ENCODE results near the gene TMEM213. TPM values are rescaled to one million over a fixed set of nuclear protein-coding genes. Genes with fewer than 3 reads are reported as not detected.

The TMEM213 gene
- total RNA-seq, 1 donor from 2014 or later, result not detected

- Histone ChIP-seq H3K27ac (no peak overlapping the region), H3K9ac (no peak overlapping the region), H2AFZ (replicated peaks) (no peak overlapping the region), H3K27me3 (no peaks in the 10 kb centered on the region), H3K4me3 (no peak overlapping the region), H3K4me2 (no peak overlapping the region), H3K79me2 (ENCODE audit: low read depth) (no peaks in the 10 kb centered on the region), H4K20me1 (ENCODE audit: low read depth) (no peaks in the 10 kb centered on the region), H3K4me1 (peaks cover 3% of the 10 kb centered on the region), H3K9me3 (ENCODE audit: low read depth) (no peaks in the 10 kb centered on the region), H3K36me3 (no peaks in the 10 kb centered on the region), H3F3A (ENCODE audit: low read depth) (no peaks in the 10 kb centered on the region)
- DNase-seq (ENCODE audit: low spot score), result no peak
- H3K9me3 Mint-ChIP-seq, result no peaks in the 10 kb centered on the region
- H3K27ac Mint-ChIP-seq, result no peak overlapping the region
- H3K4me1 Mint-ChIP-seq, result no peaks in the 10 kb centered on the region
- H3K36me3 Mint-ChIP-seq, result no peaks in the 10 kb centered on the region
- TF ChIP-seq EZH2phosphoT487 (IDR thresholded peaks at IDR 0.05) (no peak), EZH2 (IDR thresholded peaks at IDR 0.05) (no peak), CTCF (IDR thresholded peaks at IDR 0.05) (no peak)
- H3K4me3 Mint-ChIP-seq, result no peak overlapping the region
- H3K27me3 Mint-ChIP-seq (ENCODE audit: insufficient read depth, low read depth), result peaks cover 5% of the 10 kb centered on the region
These were observed 24.6 kb upstream of the TMEM213 start for GRCh38 chr7:138773176-138773575.

GRCh38 chr7:138773817-138774216 is 24.0 kb upstream of the TMEM213 start:
- Histone ChIP-seq H3K9me3 (ENCODE audit: low read depth) (no peaks in the 10 kb centered on the region), H3F3A (ENCODE audit: low read depth) (no peaks in the 10 kb centered on the region), H3K27ac (no peak overlapping the region), H3K36me3 (no peaks in the 10 kb centered on the region), H3K4me3 (no peak overlapping the region), H3K79me2 (ENCODE audit: low read depth) (no peaks in the 10 kb centered on the region), H3K9ac (no peak overlapping the region), H3K4me1 (peaks cover 3% of the 10 kb centered on the region), H3K4me2 (no peak overlapping the region), H3K27me3 (no peaks in the 10 kb centered on the region), H2AFZ (replicated peaks) (no peak overlapping the region), H4K20me1 (ENCODE audit: low read depth) (no peaks in the 10 kb centered on the region)
- Mint-ChIP-seq H3K9me3 (no peaks in the 10 kb centered on the region), H3K4me1 (no peaks in the 10 kb centered on the region), H3K36me3 (no peaks in the 10 kb centered on the region), H3K4me3 (no peak overlapping the region), H3K27ac (no peak overlapping the region), H3K27me3 (ENCODE audit: insufficient read depth, low read depth) (peaks cover 5% of the 10 kb centered on the region)
- TF ChIP-seq CTCF (IDR thresholded peaks at IDR 0.05), result no peak
- no peak for TF ChIP-seq EZH2phosphoT487 (IDR thresholded peaks at IDR 0.05)
- TF ChIP-seq EZH2 (IDR thresholded peaks at IDR 0.05), result no peak
- DNase-seq (ENCODE audit: low spot score), result peak; percentile 15

- H2AFZ ChIP-seq (replicated peaks), result no peak overlapping the region
- H3K27me3 ChIP-seq, result no peaks in the 10 kb centered on the region
- Mint-ChIP-seq H3K27me3 (ENCODE audit: insufficient read depth, low read depth) (peaks cover under 1% of the 10 kb centered on the region), H3K36me3 (no peaks in the 10 kb centered on the region), H3K9me3 (peaks cover under 1% of the 10 kb centered on the region), H3K27ac (no peak overlapping the region), H3K4me1 (no peaks in the 10 kb centered on the region), H3K4me3 (no peak overlapping the region)
- DNase-seq (ENCODE audit: low spot score), result no peak
- no peak overlapping the region for H3K4me2 ChIP-seq
- TF ChIP-seq CTCF (IDR thresholded peaks at IDR 0.05) (no peak), EZH2phosphoT487 (IDR thresholded peaks at IDR 0.05) (no peak), EZH2 (IDR thresholded peaks at IDR 0.05) (no peak)
- H3K79me2 ChIP-seq (ENCODE audit: low read depth), result no peaks in the 10 kb centered on the region
- no peak overlapping the region for H3K27ac ChIP-seq
- no peaks in the 10 kb centered on the region for H3F3A ChIP-seq (ENCODE audit: low read depth)
- no peak overlapping the region for H3K4me3 ChIP-seq
- no peaks in the 10 kb centered on the region for H4K20me1 ChIP-seq (ENCODE audit: low read depth)
- H3K9ac ChIP-seq, result no peak overlapping the region
- H3K9me3 ChIP-seq (ENCODE audit: low read depth), result no peaks in the 10 kb centered on the region
- H3K4me1 ChIP-seq, result peaks cover 3% of the 10 kb centered on the region
- H3K36me3 ChIP-seq, result no peaks in the 10 kb centered on the region
These were observed 21.5 kb upstream of the TMEM213 start for GRCh38 chr7:138776166-138776833.

Measured in neural progenitor cell (in vitro differentiated cells).